ENCODE data around the gene FBXL15.
A peak's percentile ranks its signal among the peaks of the same experiment; 100 is the strongest.

Gene FBXL15

DNA sequence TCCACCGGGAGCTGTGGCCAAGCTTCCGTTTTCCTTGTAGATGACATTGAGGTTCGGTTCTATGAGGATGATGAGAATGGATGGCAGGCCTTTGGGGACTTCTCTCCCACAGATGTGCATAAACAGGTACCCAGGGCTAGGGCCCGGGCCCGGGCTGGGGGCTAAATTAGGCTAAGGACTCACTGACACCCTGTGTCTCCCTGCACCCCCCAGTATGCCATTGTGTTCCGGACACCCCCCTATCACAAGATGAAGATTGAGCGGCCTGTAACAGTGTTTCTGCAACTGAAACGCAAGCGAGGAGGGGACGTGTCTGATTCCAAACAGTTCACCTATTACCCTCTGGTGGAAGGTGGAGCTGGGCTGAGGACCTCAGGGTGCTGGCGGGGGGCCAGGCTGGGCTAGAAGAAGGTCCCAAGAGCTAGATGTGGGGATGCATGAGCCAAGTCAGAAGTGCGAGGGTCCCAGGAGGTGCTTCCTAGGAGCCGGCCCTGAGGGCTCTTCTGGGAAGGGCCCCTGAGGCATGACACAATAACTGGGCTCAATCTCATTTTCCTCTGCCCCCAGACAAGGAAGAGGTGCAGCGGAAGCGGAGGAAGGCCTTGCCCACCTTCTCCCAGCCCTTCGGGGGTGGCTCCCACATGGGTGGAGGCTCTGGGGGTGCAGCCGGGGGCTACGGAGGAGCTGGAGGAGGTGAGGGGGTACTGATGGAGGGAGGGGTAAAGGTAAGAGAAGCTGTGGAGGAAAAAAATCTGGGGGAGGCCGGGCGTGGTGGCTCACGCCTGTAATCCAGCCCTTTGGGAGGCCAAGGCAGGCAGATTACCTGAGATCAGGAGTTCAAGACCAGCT lies 22.2 kb upstream of the FBXL15 start:
- Histone ChIP-seq H3K4me3 (ENCODE audit: low read depth, low read length) (peak overlapping the region; percentile 57; the same call in 1 of the 2 replicates), H3K36me3 (ENCODE audit: control insufficient read depth, insufficient read depth, low read length) (peaks cover 34% of the 10 kb centered on the region), H3K9ac (ENCODE audit: low read length) (no peak overlapping the region), H3K27me3 (ENCODE audit: control insufficient read depth, insufficient read depth, low read length) (peaks cover 17% of the 10 kb centered on the region), H3K27ac (ENCODE audit: low read depth, low read length) (no peak overlapping the region), H3K4me1 (ENCODE audit: control insufficient read depth, insufficient read depth, low read length) (peaks cover 35% of the 10 kb centered on the region), H3K9me3 (ENCODE audit: control insufficient read depth, insufficient read depth, low read depth, low read length) (no peaks in the 10 kb centered on the region)

DNA sequence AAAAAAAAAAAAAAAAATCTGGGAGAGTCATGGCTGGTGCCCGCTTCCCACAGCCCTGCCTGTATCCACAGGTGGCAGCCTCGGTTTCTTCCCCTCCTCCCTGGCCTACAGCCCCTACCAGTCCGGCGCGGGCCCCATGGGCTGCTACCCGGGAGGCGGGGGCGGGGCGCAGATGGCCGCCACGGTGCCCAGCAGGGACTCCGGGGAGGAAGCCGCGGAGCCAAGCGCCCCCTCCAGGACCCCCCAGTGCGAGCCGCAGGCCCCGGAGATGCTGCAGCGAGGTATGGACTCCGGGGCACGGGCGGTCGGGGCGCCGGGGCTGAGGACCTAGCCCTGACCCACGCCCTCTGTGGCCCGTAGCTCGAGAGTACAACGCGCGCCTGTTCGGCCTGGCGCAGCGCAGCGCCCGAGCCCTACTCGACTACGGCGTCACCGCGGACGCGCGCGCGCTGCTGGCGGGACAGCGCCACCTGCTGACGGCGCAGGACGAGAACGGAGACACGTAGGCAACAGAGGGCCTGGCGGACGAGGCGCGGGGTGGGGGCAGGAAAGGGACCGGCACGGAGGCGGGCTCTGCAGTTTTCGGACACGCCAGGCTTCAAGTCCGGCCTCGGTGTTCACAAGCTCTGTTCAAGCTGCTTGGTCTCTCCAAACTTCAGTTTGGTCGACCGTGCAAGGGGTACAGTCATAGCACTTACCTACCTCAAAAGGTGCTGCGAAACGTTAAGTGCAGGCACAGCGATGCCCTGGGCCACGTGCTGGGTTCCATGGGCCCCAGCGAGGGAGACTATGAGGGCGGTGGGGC lies 21.2 kb upstream of the FBXL15 start:
- Histone ChIP-seq H3K36me3 (ENCODE audit: control insufficient read depth, insufficient read depth, low read length) (peaks cover 34% of the 10 kb centered on the region), H3K4me3 (ENCODE audit: low read depth, low read length) (peak overlapping the region; percentile 57), H3K27me3 (ENCODE audit: control insufficient read depth, insufficient read depth, low read length) (peaks cover 14% of the 10 kb centered on the region), H3K9ac (ENCODE audit: low read length) (peak overlapping the region; percentile 38), H3K9me3 (ENCODE audit: control insufficient read depth, insufficient read depth, low read depth, low read length) (no peaks in the 10 kb centered on the region), H3K27ac (ENCODE audit: low read depth, low read length) (no peak overlapping the region; the same call in 1 of the 2 replicates), H3K4me1 (ENCODE audit: control insufficient read depth, insufficient read depth, low read length) (peaks cover 31% of the 10 kb centered on the region)

DNA sequence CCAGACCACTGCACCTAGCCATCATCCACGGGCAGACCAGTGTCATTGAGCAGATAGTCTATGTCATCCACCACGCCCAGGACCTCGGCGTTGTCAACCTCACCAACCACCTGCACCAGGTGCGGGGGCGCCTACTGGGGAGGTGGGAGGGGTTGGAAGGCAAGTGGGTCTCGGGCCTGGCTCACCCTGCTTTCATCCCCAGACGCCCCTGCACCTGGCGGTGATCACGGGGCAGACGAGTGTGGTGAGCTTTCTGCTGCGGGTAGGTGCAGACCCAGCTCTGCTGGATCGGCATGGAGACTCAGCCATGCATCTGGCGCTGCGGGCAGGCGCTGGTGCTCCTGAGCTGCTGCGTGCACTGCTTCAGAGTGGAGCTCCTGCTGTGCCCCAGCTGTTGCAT lies 20.6 kb upstream of the FBXL15 start:
- H3K9me3 ChIP-seq (ENCODE audit: control insufficient read depth, insufficient read depth, low read depth, low read length), result no peaks in the 10 kb centered on the region
- H3K27me3 ChIP-seq (ENCODE audit: control insufficient read depth, insufficient read depth, low read length), result peaks cover 8% of the 10 kb centered on the region
- H3K4me3 ChIP-seq (ENCODE audit: low read depth, low read length), result peak overlapping the region; percentile 57
- H3K36me3 ChIP-seq (ENCODE audit: control insufficient read depth, insufficient read depth, low read length), result peaks cover 34% of the 10 kb centered on the region
- no peak overlapping the region for H3K9ac ChIP-seq (ENCODE audit: low read length)
- H3K4me1 ChIP-seq (ENCODE audit: control insufficient read depth, insufficient read depth, low read length), result peaks cover 27% of the 10 kb centered on the region
- no peak overlapping the region for H3K27ac ChIP-seq (ENCODE audit: low read depth, low read length)

DNA sequence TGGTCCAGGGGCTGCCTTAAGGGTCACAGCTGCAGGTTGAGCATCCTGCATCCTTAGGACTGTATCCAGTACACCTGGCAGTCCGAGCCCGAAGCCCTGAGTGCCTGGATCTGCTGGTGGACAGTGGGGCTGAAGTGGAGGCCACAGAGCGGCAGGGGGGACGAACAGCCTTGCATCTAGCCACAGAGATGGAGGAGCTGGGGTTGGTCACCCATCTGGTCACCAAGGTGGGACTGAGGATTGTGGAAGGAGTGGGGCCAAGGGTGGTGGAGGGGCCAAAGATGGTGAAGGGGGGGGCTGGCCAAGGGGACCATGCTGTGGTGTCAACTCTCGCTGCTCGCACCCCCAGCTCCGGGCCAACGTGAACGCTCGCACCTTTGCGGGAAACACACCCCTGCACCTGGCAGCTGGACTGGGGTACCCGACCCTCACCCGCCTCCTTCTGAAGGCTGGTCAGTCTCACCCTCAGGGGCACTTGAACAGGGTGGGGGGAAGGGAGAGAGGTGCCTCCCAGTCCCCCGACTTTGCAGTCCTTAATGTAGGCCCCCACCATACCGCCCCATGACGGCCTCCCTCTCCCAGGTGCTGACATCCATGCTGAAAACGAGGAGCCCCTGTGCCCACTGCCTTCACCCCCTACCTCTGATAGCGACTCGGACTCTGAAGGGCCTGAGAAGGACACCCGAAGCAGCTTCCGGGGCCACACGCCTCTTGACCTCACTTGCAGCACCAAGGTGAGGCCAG lies 19.9 kb upstream of the FBXL15 start:
- Histone ChIP-seq H3K4me3 (ENCODE audit: low read depth, low read length) (no peak overlapping the region), H3K9me3 (ENCODE audit: control insufficient read depth, insufficient read depth, low read depth, low read length) (no peaks in the 10 kb centered on the region), H3K9ac (ENCODE audit: low read length) (no peak overlapping the region), H3K27ac (ENCODE audit: low read depth, low read length) (no peak overlapping the region), H3K4me1 (ENCODE audit: control insufficient read depth, insufficient read depth, low read length) (peaks cover 27% of the 10 kb centered on the region), H3K27me3 (ENCODE audit: control insufficient read depth, insufficient read depth, low read length) (peaks cover 11% of the 10 kb centered on the region), H3K36me3 (ENCODE audit: control insufficient read depth, insufficient read depth, low read length) (peaks cover 34% of the 10 kb centered on the region)

DNA sequence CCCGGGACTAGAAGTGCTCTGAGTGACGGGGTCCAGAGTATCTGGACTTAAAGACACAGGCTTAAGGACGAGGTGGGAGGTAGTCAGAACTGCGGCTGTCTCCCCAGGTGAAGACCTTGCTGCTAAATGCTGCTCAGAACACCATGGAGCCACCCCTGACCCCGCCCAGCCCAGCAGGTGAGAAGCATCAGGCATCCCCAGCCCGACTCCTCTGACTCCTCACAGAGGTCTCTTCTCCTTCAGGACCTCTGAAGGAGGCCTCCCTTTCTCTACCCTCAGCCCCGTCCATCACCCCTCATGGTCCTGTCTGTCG lies 19.3 kb upstream of the FBXL15 start:
- H3K9me3 ChIP-seq (ENCODE audit: control insufficient read depth, insufficient read depth, low read depth, low read length), result no peaks in the 10 kb centered on the region
- peaks cover 22% of the 10 kb centered on the region for H3K4me1 ChIP-seq (ENCODE audit: control insufficient read depth, insufficient read depth, low read length)
- no peak overlapping the region for H3K4me3 ChIP-seq (ENCODE audit: low read depth, low read length)
- H3K9ac ChIP-seq (ENCODE audit: low read length), result peak overlapping the region; percentile 36
- no peak overlapping the region for H3K27ac ChIP-seq (ENCODE audit: low read depth, low read length)
- H3K27me3 ChIP-seq (ENCODE audit: control insufficient read depth, insufficient read depth, low read length), result peaks cover 16% of the 10 kb centered on the region
- H3K36me3 ChIP-seq (ENCODE audit: control insufficient read depth, insufficient read depth, low read length), result peaks cover 34% of the 10 kb centered on the region

DNA sequence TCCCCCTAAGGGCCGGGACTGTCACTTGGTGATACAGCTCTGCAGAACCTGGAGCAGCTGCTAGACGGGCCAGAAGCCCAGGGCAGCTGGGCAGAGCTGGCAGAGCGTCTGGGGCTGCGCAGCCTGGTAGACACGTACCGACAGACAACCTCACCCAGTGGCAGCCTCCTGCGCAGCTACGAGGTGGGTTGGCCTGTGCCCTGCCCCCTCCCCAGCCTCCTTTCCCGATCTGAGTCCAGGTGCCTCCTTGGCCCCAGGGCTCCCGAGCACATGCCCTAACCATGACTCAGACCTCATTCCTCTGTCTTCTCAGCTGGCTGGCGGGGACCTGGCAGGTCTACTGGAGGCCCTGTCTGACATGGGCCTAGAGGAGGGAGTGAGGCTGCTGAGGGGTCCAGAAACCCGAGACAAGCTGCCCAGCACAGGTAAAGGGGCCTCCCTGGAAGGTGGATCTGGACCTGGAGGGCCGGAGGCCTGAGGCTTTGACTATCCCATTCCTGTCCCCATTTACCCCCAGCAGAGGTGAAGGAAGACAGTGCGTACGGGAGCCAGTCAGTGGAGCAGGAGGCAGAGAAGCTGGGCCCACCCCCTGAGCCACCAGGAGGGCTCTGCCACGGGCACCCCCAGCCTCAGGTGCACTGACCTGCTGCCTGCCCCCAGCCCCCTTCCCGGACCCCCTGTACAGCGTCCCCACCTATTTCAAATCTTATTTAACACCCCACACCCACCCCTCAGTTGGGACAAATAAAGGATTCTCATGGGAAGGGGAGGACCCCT lies 18.7 kb upstream of the FBXL15 start:
- Histone ChIP-seq H3K27ac (ENCODE audit: low read depth, low read length) (no peak overlapping the region), H3K36me3 (ENCODE audit: control insufficient read depth, insufficient read depth, low read length) (peaks cover 30% of the 10 kb centered on the region), H3K9ac (ENCODE audit: low read length) (peak overlapping the region; percentile 36), H3K27me3 (ENCODE audit: control insufficient read depth, insufficient read depth, low read length) (peaks cover 20% of the 10 kb centered on the region), H3K9me3 (ENCODE audit: control insufficient read depth, insufficient read depth, low read depth, low read length) (no peaks in the 10 kb centered on the region), H3K4me3 (ENCODE audit: low read depth, low read length) (no peak overlapping the region), H3K4me1 (ENCODE audit: control insufficient read depth, insufficient read depth, low read length) (peaks cover 17% of the 10 kb centered on the region)

DNA sequence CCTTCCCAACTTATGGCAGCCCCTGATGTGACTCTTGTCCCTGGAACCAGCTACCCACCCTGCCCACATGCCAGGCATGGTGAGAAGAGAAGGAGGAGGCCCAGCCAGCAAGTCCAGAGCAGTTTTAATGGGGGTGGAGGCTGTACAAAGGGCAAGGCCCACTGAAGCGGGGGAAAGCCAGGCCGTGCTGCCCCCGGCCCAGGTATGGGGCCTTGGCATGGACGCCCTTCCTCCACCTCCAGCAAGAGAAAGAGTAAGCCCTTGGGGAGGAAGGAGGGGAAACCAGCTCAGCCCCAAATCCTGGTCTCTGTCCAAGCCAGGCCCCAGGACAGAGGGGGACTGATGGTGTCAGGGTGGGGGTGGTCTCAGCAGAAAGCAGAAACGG lies 18.1 kb upstream of the FBXL15 start:
- Histone ChIP-seq H3K4me3 (ENCODE audit: low read depth, low read length) (no peak overlapping the region), H3K36me3 (ENCODE audit: control insufficient read depth, insufficient read depth, low read length) (peaks cover 27% of the 10 kb centered on the region), H3K27ac (ENCODE audit: low read depth, low read length) (no peak overlapping the region), H3K27me3 (ENCODE audit: control insufficient read depth, insufficient read depth, low read length) (peaks cover 25% of the 10 kb centered on the region), H3K9ac (ENCODE audit: low read length) (no peak overlapping the region), H3K9me3 (ENCODE audit: control insufficient read depth, insufficient read depth, low read depth, low read length) (no peaks in the 10 kb centered on the region), H3K4me1 (ENCODE audit: control insufficient read depth, insufficient read depth, low read length) (peaks cover 17% of the 10 kb centered on the region)

DNA sequence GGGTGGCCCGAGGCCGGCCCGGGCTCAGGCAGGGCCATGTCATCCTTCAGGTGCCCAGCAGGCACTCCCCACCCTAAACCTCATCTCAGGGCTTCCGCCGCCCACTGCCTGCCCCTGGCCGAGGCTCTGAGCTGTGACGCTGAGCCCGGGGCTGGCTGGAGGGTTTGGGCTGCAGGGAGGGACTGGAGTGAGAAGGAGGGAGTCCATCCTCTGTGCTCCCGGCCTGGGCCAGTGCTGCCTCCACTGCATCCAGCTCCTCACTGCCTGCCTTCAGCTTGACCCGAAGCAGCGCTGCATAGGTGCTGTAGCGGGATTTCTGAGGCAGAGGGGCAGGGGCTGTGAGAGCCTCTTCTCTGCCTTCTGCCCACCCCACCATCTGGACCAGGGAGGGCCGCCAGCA lies 17.5 kb upstream of the FBXL15 start:
- Histone ChIP-seq H3K4me1 (ENCODE audit: control insufficient read depth, insufficient read depth, low read length) (peaks cover 17% of the 10 kb centered on the region), H3K9me3 (ENCODE audit: control insufficient read depth, insufficient read depth, low read depth, low read length) (no peaks in the 10 kb centered on the region), H3K36me3 (ENCODE audit: control insufficient read depth, insufficient read depth, low read length) (peaks cover 22% of the 10 kb centered on the region), H3K9ac (ENCODE audit: low read length) (no peak overlapping the region), H3K27me3 (ENCODE audit: control insufficient read depth, insufficient read depth, low read length) (peaks cover 31% of the 10 kb centered on the region), H3K4me3 (ENCODE audit: low read depth, low read length) (no peak overlapping the region), H3K27ac (ENCODE audit: low read depth, low read length) (no peak overlapping the region)

DNA sequence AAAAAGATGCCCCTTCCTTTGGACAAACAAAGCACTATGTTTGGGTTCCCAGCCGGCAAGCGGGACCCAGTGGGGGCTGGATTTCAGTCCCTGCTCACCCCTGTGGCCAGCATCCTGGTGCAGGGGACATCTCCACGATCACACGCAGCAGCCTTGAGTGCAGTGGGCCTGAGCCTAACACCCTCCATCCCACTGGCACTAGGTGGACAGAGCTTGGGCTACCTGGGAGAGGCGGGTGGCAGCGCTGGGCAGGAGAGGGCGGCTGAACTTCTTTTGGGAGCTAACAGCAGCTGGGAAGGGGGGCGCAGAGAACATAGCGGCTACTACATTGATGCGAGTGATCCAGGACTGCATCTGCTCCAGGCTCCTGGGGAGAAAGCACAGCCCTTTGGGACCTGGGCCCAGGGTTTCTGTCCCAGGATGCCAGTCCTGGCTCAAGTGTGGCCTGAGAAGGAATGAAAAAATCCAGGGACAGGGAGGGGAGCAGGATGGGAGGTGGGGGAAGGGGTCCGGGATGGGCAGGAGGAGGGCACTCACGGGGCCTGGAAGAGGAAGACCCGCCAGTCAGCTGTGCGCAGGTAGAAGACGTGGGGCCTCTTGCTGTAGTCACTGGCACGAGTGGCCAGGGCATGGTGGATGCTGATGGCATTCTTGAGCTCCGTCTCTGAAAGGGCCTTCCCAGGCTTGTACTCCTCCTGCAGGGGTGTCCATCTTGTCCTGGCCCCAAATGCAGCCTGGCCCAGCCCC lies 16.1 kb upstream of the FBXL15 start:
- Histone ChIP-seq H3K4me1 (ENCODE audit: control insufficient read depth, insufficient read depth, low read length) (peaks cover 21% of the 10 kb centered on the region), H3K9ac (ENCODE audit: low read length) (no peak overlapping the region), H3K4me3 (ENCODE audit: low read depth, low read length) (no peak overlapping the region), H3K36me3 (ENCODE audit: control insufficient read depth, insufficient read depth, low read length) (peaks cover 18% of the 10 kb centered on the region), H3K9me3 (ENCODE audit: control insufficient read depth, insufficient read depth, low read depth, low read length) (no peaks in the 10 kb centered on the region), H3K27ac (ENCODE audit: low read depth, low read length) (no peak overlapping the region), H3K27me3 (ENCODE audit: control insufficient read depth, insufficient read depth, low read length) (peaks cover 44% of the 10 kb centered on the region)

DNA sequence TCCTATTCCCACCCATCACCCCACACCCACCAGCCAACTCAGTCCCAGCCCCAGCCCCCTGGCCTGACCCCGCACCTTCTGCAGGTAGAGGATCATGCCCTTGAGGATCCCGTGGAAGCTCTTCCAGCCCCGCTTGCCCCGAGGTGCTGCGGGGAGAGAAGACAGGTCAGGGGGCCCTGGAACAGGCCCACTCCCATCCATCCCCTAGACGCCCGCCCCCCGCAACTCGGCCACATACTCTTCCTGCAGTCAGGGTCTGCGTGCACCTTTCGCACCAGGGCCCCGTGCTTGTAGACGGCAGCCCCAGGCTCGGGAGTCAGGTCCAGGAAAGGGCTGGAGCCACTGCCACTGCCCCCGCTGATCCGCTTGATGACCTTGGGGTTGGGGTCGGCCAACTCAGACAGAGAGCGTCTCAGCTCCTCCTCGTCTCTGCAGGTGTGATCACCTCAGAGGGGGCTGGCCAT lies 15.5 kb upstream of the FBXL15 start:
- no peaks in the 10 kb centered on the region for H3K9me3 ChIP-seq (ENCODE audit: control insufficient read depth, insufficient read depth, low read depth, low read length)

More for the DNA sequence above, 15.5 kb upstream of the FBXL15 start:
- Histone ChIP-seq H3K4me1 (ENCODE audit: control insufficient read depth, insufficient read depth, low read length) (peaks cover 21% of the 10 kb centered on the region), H3K36me3 (ENCODE audit: control insufficient read depth, insufficient read depth, low read length) (peaks cover 18% of the 10 kb centered on the region), H3K9ac (ENCODE audit: low read length) (no peak overlapping the region), H3K27ac (ENCODE audit: low read depth, low read length) (no peak overlapping the region), H3K27me3 (ENCODE audit: control insufficient read depth, insufficient read depth, low read length) (peaks cover 46% of the 10 kb centered on the region), H3K4me3 (ENCODE audit: low read depth, low read length) (no peak overlapping the region)

All from HUES6 (cell line).